Trophoblast cell (in vitro differentiated cells and primary cell): ENCODE data around the gene IDH3G.

Experiments
- DNase-seq, 2 donors: peaks; one replicate each; pipeline ENCODE4 v3.0.0-alpha.2; 2016
- H2AFZ ChIP-seq: 2 replicates; pipeline ENCODE4 v1.6.1; 2013; ENCODE audit warnings: low read length, moderate library complexity, mild to moderate bottlenecking; ENCODE audit not compliant: insufficient read depth, poor library complexity
- H2AK5ac ChIP-seq: 2 replicates; pipeline ENCODE4 v1.6.1; 2013; ENCODE audit warnings: mild to moderate bottlenecking, low read length
- H2BK120ac ChIP-seq: 2 replicates; pipeline ENCODE4 v1.6.1; 2013; ENCODE audit warnings: low read length, mild to moderate bottlenecking, moderate library complexity; ENCODE audit not compliant: insufficient read depth, poor library complexity
- H2BK12ac ChIP-seq: 2 replicates; pipeline ENCODE4 v1.6.1; 2013; ENCODE audit warnings: mild to moderate bottlenecking, low read length, moderate library complexity
- H2BK5ac ChIP-seq: 2 replicates; pipeline ENCODE4 v1.6.1; 2013; ENCODE audit warnings: low read length, low read depth, moderate library complexity, mild to moderate bottlenecking; ENCODE audit not compliant: poor library complexity
- H3K14ac ChIP-seq: 2 replicates; pipeline ENCODE4 v1.6.1; 2013; ENCODE audit warnings: mild to moderate bottlenecking, low read length
- H3K18ac ChIP-seq: 2 replicates; pipeline ENCODE4 v1.6.1; 2013; ENCODE audit warnings: mild to moderate bottlenecking, low read length
- H3K23ac ChIP-seq: 2 replicates; pipeline ENCODE4 v1.6.1; 2013; ENCODE audit warnings: low read length
- H3K27ac ChIP-seq: 2 replicates; pipeline ENCODE4 v1.5.1; 2013; ENCODE audit warnings: low read depth, mild to moderate bottlenecking, inconsistent platforms, low read length, moderate library complexity
- H3K27me3 ChIP-seq: 2 replicates; pipeline ENCODE4 v1.6.1; 2013; ENCODE audit warnings: inconsistent platforms, mild to moderate bottlenecking, low read length, moderate library complexity; ENCODE audit not compliant: insufficient read depth
- H3K36me3 ChIP-seq, 2 experiments: 1 replicate in 1 of 2; 2 replicates in 1 of 2; pipeline ENCODE4 v1.6.1; 2013; ENCODE audit warnings: low read length in 2 of 2, mild to moderate bottlenecking in 2 of 2, moderate library complexity in 1 of 2; ENCODE audit not compliant: insufficient read depth in 2 of 2, control insufficient read depth in 1 of 2
- H3K4ac ChIP-seq: 2 replicates; pipeline ENCODE4 v1.6.1; 2013; ENCODE audit warnings: low read depth, mild to moderate bottlenecking, low read length, moderate library complexity
- H3K4me1 ChIP-seq, 2 experiments: 1 replicate in 1 of 2; 2 replicates in 1 of 2; pipeline ENCODE4 v1.6.1; 2013; ENCODE audit warnings: low read length in 2 of 2, mild to moderate bottlenecking in 2 of 2, moderate library complexity in 1 of 2; ENCODE audit not compliant: insufficient read depth in 2 of 2, control insufficient read depth in 1 of 2
- H3K4me2 ChIP-seq: 2 replicates; pipeline ENCODE4 v1.6.1; 2013; ENCODE audit warnings: inconsistent platforms, mild to moderate bottlenecking, low read length, moderate library complexity
- H3K4me3 ChIP-seq: 2 replicates; pipeline ENCODE4 v1.5.1; 2013; ENCODE audit warnings: mild to moderate bottlenecking, low read depth, low read length, inconsistent platforms
- H3K79me1 ChIP-seq: one replicate; pipeline ENCODE4 v1.6.1; 2013; ENCODE audit warnings: low read length
- H3K79me2 ChIP-seq: 2 replicates; pipeline ENCODE4 v1.6.1; 2013; ENCODE audit warnings: low read length, mild to moderate bottlenecking; ENCODE audit not compliant: control insufficient read depth, insufficient read depth, poor library complexity
- H3K9ac ChIP-seq: 2 replicates; pipeline ENCODE4 v1.6.1; 2013; ENCODE audit warnings: mild to moderate bottlenecking, low read length
- H3K9me3 ChIP-seq: 2 replicates; pipeline ENCODE4 v1.6.1; 2013; ENCODE audit warnings: low read depth, mild to moderate bottlenecking, control low read depth, inconsistent platforms, low read length; ENCODE audit not compliant: insufficient read depth
- H4K12ac ChIP-seq: 2 replicates; pipeline ENCODE4 v1.6.1; 2013; ENCODE audit warnings: low read depth, mild to moderate bottlenecking, low read length, moderate library complexity
- H4K8ac ChIP-seq: 2 replicates; pipeline ENCODE4 v1.6.1; 2013; ENCODE audit warnings: low read depth, mild to moderate bottlenecking, low read length, moderate library complexity
- H4K91ac ChIP-seq: one replicate; pipeline ENCODE4 v1.6.1; 2013; ENCODE audit warnings: low read depth, mild to moderate bottlenecking, low read length, moderate library complexity
- WGBS: extraction: QIAGEN DNeasy Blood & Tissue Kit; methylation state at CpG from one replicate; pipeline ENCODE4 v1.1.7; 2013; ENCODE audit warnings: missing lambda C conversion rate; ENCODE audit not compliant: insufficient read length, insufficient coverage; ENCODE audit errors: extremely low coverage; 5-methylcytosine and 5-hydroxymethylcytosine counted together

The IDH3G gene

DNA sequence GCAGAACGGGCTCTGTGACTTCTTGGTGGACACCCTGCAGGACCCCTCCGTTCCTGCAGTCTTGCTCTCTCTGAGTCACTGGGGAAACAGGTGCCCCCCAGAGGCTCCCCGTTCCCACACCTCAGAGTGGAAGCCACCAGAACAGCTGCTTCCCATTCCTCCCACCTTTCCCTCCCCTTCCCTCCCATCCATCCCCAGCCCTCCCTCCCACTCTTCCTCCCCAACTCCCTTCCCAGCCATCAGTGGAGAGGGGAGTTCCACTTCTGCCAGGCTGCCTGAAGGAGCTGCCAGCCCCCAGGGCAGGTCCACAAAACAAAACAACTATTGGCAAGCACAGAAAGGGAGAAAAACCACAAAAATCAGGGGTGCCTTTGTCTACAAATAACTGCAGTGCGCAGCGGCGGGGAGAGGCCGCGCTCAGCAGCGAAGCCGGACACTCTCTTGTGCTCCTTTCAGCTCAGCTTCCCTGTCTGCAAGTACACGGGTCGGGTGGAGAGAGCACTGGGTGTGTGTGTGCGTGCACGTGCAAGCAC lies 8.4 kb upstream of the IDH3G start:
- H2BK120ac ChIP-seq = no peak overlapping the region
- H2BK12ac ChIP-seq = no peak overlapping the region
- no peak overlapping the region for H2AFZ ChIP-seq
- H3K9ac ChIP-seq = no peak overlapping the region
- H3K79me2 ChIP-seq = no peaks in the 10 kb centered on the region
- H3K18ac ChIP-seq = no peak overlapping the region
- no peak overlapping the region for H3K4ac ChIP-seq
- no peak overlapping the region for H4K8ac ChIP-seq
- WGBS = no CpG with 5 or more reads among the region's 14 CpGs
- H2AK5ac ChIP-seq = no peak overlapping the region
- H3K9me3 ChIP-seq = no peaks in the 10 kb centered on the region
- no peak overlapping the region for H3K23ac ChIP-seq
- no peak for DNase-seq
- no peak overlapping the region for H3K27ac ChIP-seq
- peaks cover 17 to 18% of the 10 kb centered on the region in 2 experiments for H3K36me3 ChIP-seq
- H3K27me3 ChIP-seq = no peaks in the 10 kb centered on the region
- H3K4me2 ChIP-seq = no peak overlapping the region
- no peaks in the 10 kb centered on the region for H3K79me1 ChIP-seq
- no peak overlapping the region for H4K91ac ChIP-seq
- no peaks in the 10 kb centered on the region for H3K4me1 ChIP-seq
- no peak overlapping the region for H4K12ac ChIP-seq
- H3K14ac ChIP-seq = no peak overlapping the region
- H3K4me3 ChIP-seq = no peak overlapping the region
- no peak overlapping the region for H2BK5ac ChIP-seq

- Histone ChIP-seq H2AFZ (no peak overlapping the region), H3K18ac (no peak overlapping the region), H3K9ac (no peak overlapping the region), H3K27me3 (no peaks in the 10 kb centered on the region), H2BK12ac (no peak overlapping the region), H2BK5ac (no peak overlapping the region), H3K9me3 (no peaks in the 10 kb centered on the region), H2BK120ac (no peak overlapping the region), H4K12ac (no peak overlapping the region), H4K91ac (no peak overlapping the region), H3K4me1 (no peaks in the 10 kb centered on the region), H4K8ac (no peak overlapping the region), H3K4me3 (no peak overlapping the region), H3K27ac (no peak overlapping the region), H3K79me2 (no peaks in the 10 kb centered on the region), H3K36me3 (peaks cover 26 to 27% of the 10 kb centered on the region in 2 experiments), H3K4me2 (no peak overlapping the region), H3K79me1 (no peaks in the 10 kb centered on the region), H3K4ac (no peak overlapping the region), H3K14ac (no peak overlapping the region), H3K23ac (no peak overlapping the region), H2AK5ac (no peak overlapping the region)
- WGBS = no CpG with 5 or more reads among the region's 8 CpGs
- no peak for DNase-seq
Measured at GRCh38 chrX:153801669-153802068, 7.5 kb upstream of the IDH3G start.

DNA sequence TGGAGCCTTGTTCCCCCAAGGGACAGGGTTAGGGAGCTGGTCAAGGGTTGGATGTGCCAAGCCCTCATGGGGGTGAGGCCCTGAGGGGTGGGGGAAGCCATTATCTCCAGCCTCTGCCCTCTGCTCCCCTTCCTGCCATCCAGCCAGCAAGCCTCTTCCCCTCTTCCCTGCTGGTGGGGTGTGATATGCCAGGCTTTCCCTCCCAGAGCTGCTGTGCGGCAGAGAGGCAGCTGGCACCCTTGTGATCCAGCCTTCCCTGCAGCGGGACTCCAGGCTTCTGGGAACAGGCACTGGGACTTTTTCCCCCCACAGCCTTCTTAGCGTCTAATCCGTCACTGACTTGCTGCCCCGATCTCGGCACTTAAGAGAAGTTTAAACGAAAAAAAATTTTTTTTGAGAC lies 6.6 kb upstream of the IDH3G start:
- Histone ChIP-seq H4K91ac (no peak overlapping the region), H3K9ac (no peak overlapping the region), H3K79me1 (no peaks in the 10 kb centered on the region), H3K4ac (no peak overlapping the region), H3K27me3 (no peaks in the 10 kb centered on the region), H3K36me3 (peaks cover 31 to 34% of the 10 kb centered on the region in 2 experiments), H2BK12ac (no peak overlapping the region), H4K12ac (no peak overlapping the region), H2BK5ac (no peak overlapping the region), H3K4me1 (peaks cover 0 to 2% of the 10 kb centered on the region in 2 experiments), H2BK120ac (no peak overlapping the region), H2AK5ac (no peak overlapping the region), H2AFZ (no peak overlapping the region), H3K27ac (no peak overlapping the region), H3K79me2 (no peaks in the 10 kb centered on the region), H3K14ac (no peak overlapping the region), H4K8ac (no peak overlapping the region), H3K23ac (no peak overlapping the region), H3K4me3 (no peak overlapping the region), H3K4me2 (no peak overlapping the region), H3K9me3 (no peaks in the 10 kb centered on the region), H3K18ac (no peak overlapping the region)
- DNase-seq = no peak
- no CpG with 5 or more reads among the region's 7 CpGs for WGBS

DNA sequence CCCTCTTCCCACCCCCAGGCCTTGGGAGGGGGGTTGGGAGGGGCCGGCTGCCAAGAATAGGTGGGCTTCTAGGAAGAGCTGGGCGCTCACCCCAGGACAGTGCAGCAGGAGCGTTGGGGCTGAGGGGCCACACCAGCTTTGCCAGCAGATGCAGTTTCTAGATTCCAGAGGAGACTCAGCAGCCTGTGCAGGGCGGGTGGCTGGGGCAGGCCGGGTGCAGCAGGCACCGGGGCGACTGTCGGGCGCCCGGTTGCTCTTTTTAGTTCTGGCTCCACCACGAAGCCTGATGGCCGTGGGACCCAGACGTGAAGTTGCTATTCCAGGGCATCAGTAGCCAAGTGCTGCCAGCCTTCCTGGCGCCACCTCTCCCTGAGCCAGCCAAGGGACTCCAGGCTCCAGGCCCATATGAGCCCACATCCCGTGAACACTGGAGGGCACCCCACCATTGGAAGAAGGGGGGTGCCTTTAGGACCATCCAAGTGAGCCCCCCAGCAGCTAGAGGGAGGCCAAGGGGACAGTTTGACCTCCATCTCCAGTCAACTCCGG lies 6.1 kb upstream of the IDH3G start:
- no peak overlapping the region for H4K12ac ChIP-seq
- no peak for DNase-seq
- no peak overlapping the region for H3K18ac ChIP-seq
- no peaks in the 10 kb centered on the region for H3K27me3 ChIP-seq
- H2BK5ac ChIP-seq = no peak overlapping the region
- H2AK5ac ChIP-seq = no peak overlapping the region
- no peaks in the 10 kb centered on the region for H3K79me1 ChIP-seq
- no peak overlapping the region for H4K91ac ChIP-seq
- no peak overlapping the region for H3K4me3 ChIP-seq
- H2BK120ac ChIP-seq = no peak overlapping the region
- no peak overlapping the region for H3K23ac ChIP-seq
- H2AFZ ChIP-seq = no peak overlapping the region
- no peaks in the 10 kb centered on the region for H3K9me3 ChIP-seq
- H3K36me3 ChIP-seq = peaks cover 31 to 34% of the 10 kb centered on the region in 2 experiments
- H3K79me2 ChIP-seq = no peaks in the 10 kb centered on the region
- H3K4ac ChIP-seq = no peak overlapping the region
- H3K4me1 ChIP-seq = peaks cover 0 to 2% of the 10 kb centered on the region in 2 experiments
- H3K27ac ChIP-seq = no peak overlapping the region
- no peak overlapping the region for H4K8ac ChIP-seq
- no CpG with 5 or more reads among the region's 16 CpGs for WGBS
- no peak overlapping the region for H3K14ac ChIP-seq
- H3K4me2 ChIP-seq = no peak overlapping the region
- H3K9ac ChIP-seq = no peak overlapping the region
- no peak overlapping the region for H2BK12ac ChIP-seq
